ENCODE results near the gene CHST8. TPM values are rescaled to one million over a fixed set of nuclear protein-coding genes. Genes with fewer than 3 reads are reported as not detected.

The CHST8 gene
- total and polyA plus RNA-seq, 2 of the 13 experiments (the other 11 are each of a cell fraction or from before 2014, with no cell fraction given) = not detected

GRCh38 chr19:33580645-33581037, 41.1 kb upstream of the CHST8 start:
- Histone ChIP-seq H3K27ac (ENCODE audit: extremely low read length, insufficient read depth, low read length) (no peak overlapping the region), H3K4me2 (ENCODE audit: low read depth, low read length) (0 out of 2 replicates have a peak overlapping the region, but pooled peaks have one; percentile 42), H2AFZ (ENCODE audit: low read length) (no peak overlapping the region), H3K4me3 (replicated peaks in 1 of 3; ENCODE audit: insufficient read depth in 1 of 3, low read depth in 2 of 3, low read length in 3 of 3) (no peak overlapping the region), H3K9me3 (ENCODE audit: low read length) (no peaks in the 10 kb centered on the region), H3K36me3 (replicated peaks in 1 of 2; ENCODE audit: control insufficient read depth in 1 of 2, insufficient read depth in 2 of 2, low read length in 2 of 2) (no peaks in the 10 kb centered on the region), H4K20me1 (ENCODE audit: insufficient read depth, low read length) (no peaks in the 10 kb centered on the region), H3K4me1 (ENCODE audit: insufficient read depth, low read length) (peaks cover 8% of the 10 kb centered on the region; the same call in 1 of the 2 replicates), H3K9ac (ENCODE audit: insufficient read depth, low read depth, low read length) (no peak overlapping the region), H3K27me3 (ENCODE audit: control insufficient read depth in 1 of 2, insufficient read depth in 2 of 2, low read length in 2 of 2) (peaks cover 1 to 5% of the 10 kb centered on the region in 2 experiments; a peak in 2 of 5 replicates), H3K79me2 (ENCODE audit: insufficient read depth, low read length) (no peaks in the 10 kb centered on the region)
- ATAC-seq (peak; percentile 77), FAIRE-seq (no peak), DNase-seq (ENCODE audit: low spot score) (no peak)
- in situ Hi-C loops (cut with HindIII; ENCODE audit: extremely low pct_ligation_motif_present, low pct_unique_long_range_greater_than_20kb) = no loop called here
- ChIA-PET POLR2A (no interaction called here), CTCF (ENCODE audit: low intra/inter-chr PET ratio, low total read pairs) (no interaction called here)
- intact Hi-C loops (cut with micrococcal nuclease; ENCODE audit: unreplicated experiment) = no loop called here
- TF ChIP-seq ZNF317 (CRISPR knock-in tag; IDR thresholded peaks at IDR 0.05) = peak; percentile 13; the same call in 1 of the 2 replicates
- TF ChIP-seq, protein P1, sequence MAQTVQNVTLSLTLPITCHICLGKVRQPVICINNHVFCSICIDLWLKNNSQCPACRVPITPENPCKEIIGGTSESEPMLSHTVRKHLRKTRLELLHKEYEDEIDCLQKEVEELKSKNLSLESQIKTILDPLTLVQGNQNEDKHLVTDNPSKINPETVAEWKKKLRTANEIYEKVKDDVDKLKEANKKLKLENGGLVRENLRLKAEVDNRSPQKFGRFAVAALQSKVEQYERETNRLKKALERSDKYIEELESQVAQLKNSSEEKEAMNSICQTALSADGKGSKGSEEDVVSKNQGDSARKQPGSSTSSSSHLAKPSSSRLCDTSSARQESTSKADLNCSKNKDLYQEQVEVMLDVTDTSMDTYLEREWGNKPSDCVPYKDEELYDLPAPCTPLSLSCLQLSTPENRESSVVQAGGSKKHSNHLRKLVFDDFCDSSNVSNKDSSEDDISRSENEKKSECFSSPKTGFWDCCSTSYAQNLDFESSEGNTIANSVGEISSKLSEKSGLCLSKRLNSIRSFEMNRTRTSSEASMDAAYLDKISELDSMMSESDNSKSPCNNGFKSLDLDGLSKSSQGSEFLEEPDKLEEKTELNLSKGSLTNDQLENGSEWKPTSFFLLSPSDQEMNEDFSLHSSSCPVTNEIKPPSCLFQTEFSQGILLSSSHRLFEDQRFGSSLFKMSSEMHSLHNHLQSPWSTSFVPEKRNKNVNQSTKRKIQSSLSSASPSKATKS (CRISPR knock-in tag; IDR thresholded peaks at IDR 0.05) = no peak
- no TSS peak for BruUV-seq (replicated peaks)
- 20% methylated on average over 3 of the region's 8 CpGs for WGBS (ENCODE audit: low lambda C conversion rate)

DNA sequence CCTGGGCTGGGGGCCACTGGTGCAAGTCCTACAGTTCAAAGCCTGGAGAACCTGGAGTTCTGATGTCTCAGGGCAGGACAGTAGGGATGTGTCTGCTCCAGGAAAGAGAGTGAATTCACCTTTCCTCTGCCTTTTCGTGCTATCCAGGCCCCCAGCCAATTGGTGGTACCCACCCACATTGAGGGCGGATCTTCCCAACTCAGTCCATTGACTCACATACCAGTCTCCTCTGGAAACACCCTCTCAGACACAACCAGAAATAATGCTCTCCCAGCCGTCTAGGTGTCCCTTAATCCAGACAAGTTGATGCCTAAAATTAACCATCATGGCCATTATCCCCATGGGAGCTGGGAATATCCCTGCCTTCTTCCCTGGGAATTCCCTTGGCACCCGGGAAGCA, 38.8 kb upstream of the CHST8 start:
- ChIA-PET CTCF (ENCODE audit: low intra/inter-chr PET ratio, low total read pairs) (no interaction called here), POLR2A (no interaction called here)
- Histone ChIP-seq H3K27me3 (ENCODE audit: control insufficient read depth in 1 of 2, insufficient read depth in 2 of 2, low read length in 2 of 2) (peaks cover 1 to 5% of the 10 kb centered on the region in 2 experiments; a peak in 2 of 5 replicates), H3K4me1 (ENCODE audit: insufficient read depth, low read length) (peaks cover 8% of the 10 kb centered on the region; the same call in 1 of the 2 replicates), H3K9me3 (ENCODE audit: low read length) (peaks cover 9% of the 10 kb centered on the region), H3K36me3 (replicated peaks in 1 of 2; ENCODE audit: control insufficient read depth in 1 of 2, insufficient read depth in 2 of 2, low read length in 2 of 2) (no peaks in the 10 kb centered on the region), H4K20me1 (ENCODE audit: insufficient read depth, low read length) (no peaks in the 10 kb centered on the region), H3K9ac (ENCODE audit: insufficient read depth, low read depth, low read length) (no peak overlapping the region), H2AFZ (ENCODE audit: low read length) (no peak overlapping the region), H3K4me2 (ENCODE audit: low read depth, low read length) (no peak overlapping the region), H3K79me2 (ENCODE audit: insufficient read depth, low read length) (no peaks in the 10 kb centered on the region), H3K27ac (ENCODE audit: extremely low read length, insufficient read depth, low read length) (no peak overlapping the region), H3K4me3 (replicated peaks in 1 of 3; ENCODE audit: insufficient read depth in 1 of 3, low read depth in 2 of 3, low read length in 3 of 3) (no peak overlapping the region)
- ATAC-seq = no peak
- no peak for DNase-seq (ENCODE audit: low spot score)
- intact Hi-C loops (cut with micrococcal nuclease; ENCODE audit: unreplicated experiment) (no loop called here), in situ Hi-C loops (cut with HindIII; ENCODE audit: extremely low pct_ligation_motif_present, low pct_unique_long_range_greater_than_20kb) (no loop called here)
- no peak for TF ChIP-seq ZMYM3 (CRISPR knock-in tag; IDR thresholded peaks at IDR 0.05)
- TF ChIP-seq DRAP1 (CRISPR knock-in tag; IDR thresholded peaks at IDR 0.05) = no peak
- no peak for TF ChIP-seq ZNF34 (CRISPR knock-in tag; IDR thresholded peaks at IDR 0.05; ENCODE audit: borderline replicate concordance)
- TF ChIP-seq ZNF326 (CRISPR knock-in tag; IDR thresholded peaks at IDR 0.05; ENCODE audit: borderline replicate concordance) = no peak
- TF ChIP-seq ZNF383 (CRISPR knock-in tag; IDR thresholded peaks at IDR 0.05; ENCODE audit: borderline replicate concordance) = no peak
- no peak for TF ChIP-seq ZC3H13 (CRISPR knock-in tag; IDR thresholded peaks at IDR 0.05)
- no peak for TF ChIP-seq ZNF33A (CRISPR knock-in tag; IDR thresholded peaks at IDR 0.05; ENCODE audit: borderline replicate concordance)
- no peak for TF ChIP-seq ARID2 (CRISPR knock-in tag; IDR thresholded peaks at IDR 0.05; ENCODE audit: borderline replicate concordance)
- TF ChIP-seq NPAS2 (CRISPR knock-in tag; IDR thresholded peaks at IDR 0.05; ENCODE audit: borderline replicate concordance) = no peak
- TF ChIP-seq PLRG1 (conservative IDR thresholded peaks at IDR 0.05) = no peak
- no peak for TF ChIP-seq ELF4 (CRISPR knock-in tag; IDR thresholded peaks at IDR 0.05; ENCODE audit: borderline replicate concordance)
- TF ChIP-seq ZNF337 (CRISPR knock-in tag; IDR thresholded peaks at IDR 0.05; ENCODE audit: borderline replicate concordance, low read depth) = no peak
- BruUV-seq (replicated peaks) = no TSS peak
- no peak for FAIRE-seq
- 4% methylated on average over 3 of the region's 4 CpGs for WGBS (ENCODE audit: low lambda C conversion rate)

Measured in HepG2 (cell line).